DMS53 treated with DMSO at 0.1 percent for 48 hours (cell line): Measurements from ENCODE around the gene TMEM42.

Experiments
- DNase-seq: peaks from one replicate; lab custom pipeline; 2025; ENCODE audit not compliant: unreplicated experiment; lab: John Stamatoyannopoulos, UW

Gene TMEM42

DNA sequence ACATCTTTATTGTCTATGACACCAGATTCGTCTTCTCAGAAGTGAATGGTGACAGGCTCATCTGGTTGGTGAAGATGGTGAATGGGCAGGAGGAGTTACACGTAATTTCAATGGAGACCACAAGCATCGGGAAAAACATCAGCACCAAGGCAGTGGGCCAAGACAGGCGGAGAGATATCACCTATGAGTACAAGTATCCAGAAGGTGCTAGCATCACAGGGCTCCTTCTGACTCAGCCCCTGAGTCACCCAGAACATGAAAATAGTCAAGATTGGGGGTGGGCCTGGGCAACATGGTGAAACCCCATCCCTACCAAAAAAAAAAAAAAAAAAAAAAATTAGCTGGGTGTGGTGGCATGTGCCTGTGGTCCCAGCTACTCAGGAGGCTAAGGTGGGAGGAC lies 45.3 kb downstream of the TMEM42 start:
- DNase-seq, result no peak

DNA sequence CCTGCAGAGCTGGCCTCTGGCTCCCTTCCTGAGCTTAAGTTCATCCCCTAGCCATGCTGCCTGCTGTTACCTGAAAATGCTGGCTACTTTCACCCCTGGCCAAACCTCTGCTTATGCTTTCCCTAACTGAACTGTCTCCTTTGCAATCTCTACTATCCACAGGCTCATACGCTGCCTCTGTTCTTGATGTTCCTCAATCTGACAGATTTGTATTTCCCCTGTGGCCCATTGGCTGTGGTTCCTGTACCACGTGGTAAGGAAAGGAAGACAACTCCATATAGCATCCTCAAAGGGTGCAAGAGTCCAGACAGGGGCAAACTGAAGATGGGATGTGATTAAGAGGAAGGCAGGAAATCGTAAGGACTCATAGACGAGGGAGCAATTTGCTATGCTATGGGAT lies 45.9 kb downstream of the TMEM42 start:
- no peak for DNase-seq

DNA sequence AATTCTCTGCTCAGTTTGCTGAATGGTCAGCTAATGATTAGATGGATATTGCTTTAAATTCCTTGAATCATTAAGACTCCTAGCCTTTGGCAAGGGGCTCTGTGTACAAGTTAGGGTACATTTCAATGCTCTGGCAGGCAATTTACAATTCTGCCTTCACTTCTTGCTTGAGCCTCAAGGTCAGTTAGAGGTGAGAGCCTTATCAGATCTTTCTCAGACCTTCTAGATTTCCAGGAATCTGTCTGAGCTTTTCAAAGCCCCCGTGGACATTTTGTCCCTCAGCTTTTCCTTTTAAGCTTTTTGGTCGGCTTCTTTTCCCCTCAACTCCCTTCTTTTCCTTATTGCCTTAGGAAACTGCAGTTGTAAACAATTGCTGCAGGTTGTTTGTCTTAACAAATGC lies 47.4 kb downstream of the TMEM42 start:
- no peak for DNase-seq

DNA sequence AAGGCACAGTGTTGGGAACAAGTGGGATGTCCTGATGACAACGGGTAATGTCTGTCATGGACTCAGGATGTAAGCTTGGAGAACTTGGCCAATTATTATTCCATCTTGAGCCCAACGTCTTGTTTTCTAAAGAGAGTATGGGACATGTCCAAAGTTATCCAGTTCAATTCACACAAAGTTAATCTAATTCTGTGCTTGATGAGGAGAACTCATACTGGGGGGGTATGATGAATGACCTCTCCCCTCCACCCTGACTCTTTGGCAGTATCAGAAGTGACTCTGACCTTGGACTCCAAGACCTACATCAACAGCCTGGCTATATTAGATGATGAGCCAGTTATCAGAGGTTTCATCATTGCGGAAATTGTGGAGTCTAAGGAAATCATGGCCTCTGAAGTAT lies 49.0 kb downstream of the TMEM42 start:
- no peak for DNase-seq

DNA sequence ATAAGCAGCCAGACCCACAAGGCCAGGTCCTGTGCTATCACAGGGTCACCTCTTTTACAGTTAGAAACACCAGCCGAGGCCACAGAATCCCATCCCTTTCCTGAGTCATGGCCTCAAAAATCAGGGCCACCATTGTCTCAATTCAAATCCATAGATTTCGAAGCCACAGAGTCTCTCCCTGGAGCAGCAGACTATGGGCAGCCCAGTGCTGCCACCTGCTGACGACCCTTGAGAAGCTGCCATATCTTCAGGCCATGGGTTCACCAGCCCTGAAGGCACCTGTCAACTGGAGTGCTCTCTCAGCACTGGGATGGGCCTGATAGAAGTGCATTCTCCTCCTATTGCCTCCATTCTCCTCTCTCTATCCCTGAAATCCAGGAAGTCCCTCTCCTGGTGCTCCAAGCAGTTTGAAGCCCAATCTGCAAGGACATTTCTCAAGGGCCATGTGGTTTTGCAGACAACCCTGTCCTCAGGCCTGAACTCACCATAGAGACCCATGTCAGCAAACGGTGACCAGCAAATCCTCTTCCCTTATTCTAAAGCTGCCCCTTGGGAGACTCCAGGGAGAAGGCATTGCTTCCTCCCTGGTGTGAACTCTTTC lies 52.3 kb downstream of the TMEM42 start:
- DNase-seq, result no peak

DNA sequence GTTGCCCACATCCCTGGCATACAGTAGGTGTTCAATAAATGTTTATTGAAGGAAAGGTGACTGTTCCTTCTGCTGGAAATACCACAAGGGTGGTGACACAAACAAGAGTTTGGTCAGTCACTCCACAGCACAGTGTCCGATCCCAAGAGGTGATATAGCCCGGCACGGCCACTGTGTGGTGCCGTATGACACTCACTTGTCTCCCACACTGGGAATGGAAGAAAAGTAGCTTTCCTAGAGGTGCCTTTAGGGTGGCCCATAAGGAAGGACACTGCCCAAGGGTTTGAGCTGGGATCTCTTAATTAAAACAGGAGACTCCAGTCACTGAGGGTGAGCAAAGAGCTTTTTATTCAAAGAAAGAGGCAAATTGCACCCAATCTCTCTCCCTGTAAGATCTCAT lies 53.2 kb downstream of the TMEM42 start:
- no peak for DNase-seq
